HS-27A (cell line): Measurements from ENCODE around the gene LCE3B.
"Not testable (repeated sequence)": the region's sequence is repeated elsewhere in the genome, so short reads cannot be mapped to it uniquely, and the experiment has no call there.

Source experiments
- DNase-seq: peaks from one replicate; pipeline ENCODE4 v3.0.0-alpha.2; 2012; ENCODE audit warnings: low read depth, missing footprints

Gene LCE3B, protein sequence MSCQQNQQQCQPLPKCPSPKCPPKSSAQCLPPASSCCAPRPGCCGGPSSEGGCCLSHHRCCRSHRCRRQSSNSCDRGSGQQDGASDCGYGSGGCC

DNA sequence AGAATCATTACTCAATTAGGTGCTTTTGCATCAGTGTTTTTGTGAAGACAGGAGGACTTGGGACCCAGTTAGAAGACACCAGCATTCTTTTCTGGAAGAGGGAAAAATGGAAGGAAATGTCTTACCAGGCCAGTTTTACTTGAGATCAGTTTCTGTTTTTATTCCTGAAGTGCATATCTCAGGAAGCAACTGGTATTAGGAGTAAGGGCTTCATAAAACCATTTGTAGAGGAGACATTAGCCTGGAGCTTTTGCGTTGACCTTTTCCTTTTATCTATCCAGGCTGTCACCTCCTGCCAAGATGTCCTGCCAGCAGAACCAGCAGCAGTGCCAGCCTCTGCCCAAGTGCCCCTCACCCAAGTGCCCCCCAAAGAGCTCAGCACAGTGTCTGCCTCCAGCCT lies at the start of gene LCE3B:
Gene LCE3B, plus strand, starts transcription at position 301 of the 400 bp plus-strand sequence. Its CDS starts 0 bp downstream, at position 301.
- DNase-seq, result no peak

DNA sequence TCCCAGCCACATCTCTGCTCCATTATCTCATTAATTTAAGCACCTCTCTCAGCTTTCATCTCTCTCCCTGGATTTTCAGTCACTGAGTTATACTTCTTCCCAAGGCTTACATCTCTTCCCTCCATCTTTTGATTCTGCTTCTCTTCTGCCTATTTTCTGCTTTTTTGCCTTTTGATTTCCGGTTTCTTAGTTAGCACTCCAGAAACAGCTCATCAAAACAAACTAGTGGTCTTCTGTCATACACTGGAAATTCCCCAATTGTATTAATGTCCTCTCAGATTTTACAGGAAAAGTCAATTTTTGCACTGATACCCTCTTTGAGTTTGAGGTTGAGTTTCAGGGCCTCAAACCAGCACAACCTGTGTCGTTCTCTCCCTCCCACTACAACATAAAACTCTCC lies 48.5 kb upstream of the LCE3B start:
- no peak for DNase-seq

DNA sequence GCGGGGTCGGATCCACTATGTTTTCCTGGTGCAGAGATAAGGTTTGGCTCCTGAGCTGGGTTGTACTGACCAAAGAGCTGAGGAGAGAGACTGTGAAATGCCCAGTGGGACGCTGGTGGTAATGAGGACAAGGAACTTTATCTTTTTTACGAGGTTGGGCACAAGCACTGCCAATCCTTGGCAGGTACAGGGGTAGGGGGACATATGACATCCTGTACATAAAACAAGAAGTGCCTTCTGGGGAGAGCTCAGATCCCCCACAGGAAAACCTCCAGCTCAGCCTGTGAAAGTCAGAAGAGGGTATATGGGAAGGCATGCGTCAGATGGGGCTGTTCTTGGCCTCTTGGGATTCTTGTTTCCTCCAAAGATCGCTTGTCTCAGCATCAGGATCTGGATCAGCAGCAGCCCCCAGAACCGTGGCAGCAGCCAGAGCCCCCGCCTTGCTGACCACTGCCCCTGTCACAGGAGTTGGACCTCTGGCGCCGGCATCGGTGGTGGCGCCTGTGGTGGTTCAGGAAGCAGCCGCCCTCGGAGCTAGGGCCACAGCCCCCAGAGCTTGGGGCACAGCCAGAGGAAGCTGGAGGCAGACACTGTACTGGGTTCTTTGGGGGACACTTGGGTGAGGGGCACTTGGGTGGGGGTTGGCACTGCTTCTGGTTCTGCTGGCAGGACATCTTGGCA lies 47.9 kb upstream of the LCE3B start:
- DNase-seq, result no peak

DNA sequence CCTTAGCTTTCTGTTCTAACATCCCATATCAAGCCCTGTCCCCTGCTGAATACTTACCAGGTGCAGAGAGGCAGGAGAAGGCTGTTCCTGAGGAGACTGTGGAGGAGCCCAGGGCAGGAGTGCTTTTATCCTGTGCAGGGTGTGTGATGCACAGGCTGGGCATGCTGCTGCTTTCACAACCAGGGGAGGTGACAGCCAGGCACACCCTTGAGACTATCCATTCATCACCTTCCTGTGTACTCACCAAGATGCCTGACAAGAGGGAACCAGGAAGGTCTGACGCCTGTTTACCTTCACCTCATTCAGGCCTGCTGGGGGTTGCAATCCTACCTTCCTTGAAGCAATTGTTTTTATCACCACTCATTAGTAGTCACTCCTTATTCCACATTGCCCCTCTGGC lies 46.9 kb upstream of the LCE3B start, which contains the start of gene LCE3E:
Gene LCE3E, minus strand, starts transcription at position 100 of the 400 bp plus-strand sequence. CDS start 572 bp downstream, outside the sequence.
- DNase-seq, result no peak

DNA sequence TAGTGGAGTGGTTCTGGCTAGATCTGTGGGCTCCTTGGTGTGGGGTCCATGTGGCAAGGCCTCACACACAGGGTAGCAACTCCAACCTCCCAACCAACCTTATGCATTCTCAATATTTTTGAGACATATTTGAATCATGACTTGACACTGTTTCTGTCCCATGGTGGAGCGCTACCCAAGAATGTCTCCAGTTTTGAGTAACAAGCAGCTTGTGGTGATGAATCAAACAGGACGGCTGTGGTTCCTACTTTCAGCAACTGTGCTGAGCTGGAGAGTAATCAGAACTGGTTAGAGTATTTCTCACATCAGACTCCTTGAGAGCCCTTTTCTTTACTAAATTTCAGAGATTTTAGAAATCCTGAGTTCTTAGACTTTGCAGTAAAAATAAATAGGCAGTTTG lies 36.4 kb upstream of the LCE3B start:
- DNase-seq, result peak; percentile 17

DNA sequence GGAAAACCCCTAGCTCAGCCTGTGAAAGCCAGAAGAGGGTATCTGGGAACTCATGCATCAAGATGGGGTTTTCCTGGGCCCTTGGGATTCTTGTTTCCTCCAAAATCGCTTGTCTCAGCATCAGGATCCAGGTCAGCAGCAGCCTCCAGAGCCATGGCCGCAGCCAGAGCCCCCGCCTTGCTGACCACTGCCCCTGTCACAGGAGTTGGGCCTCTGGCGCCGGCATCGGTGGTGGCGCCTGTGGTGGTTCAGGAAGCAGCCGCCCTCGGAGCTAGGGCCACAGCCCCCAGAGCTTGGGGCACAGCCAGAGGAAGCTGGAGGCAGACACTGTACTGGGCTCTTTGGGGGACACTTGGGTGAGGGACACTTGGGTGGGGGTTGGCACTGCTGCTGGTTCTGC lies 34.1 kb upstream of the LCE3B start:
- DNase-seq, result not testable (repeated sequence)

DNA sequence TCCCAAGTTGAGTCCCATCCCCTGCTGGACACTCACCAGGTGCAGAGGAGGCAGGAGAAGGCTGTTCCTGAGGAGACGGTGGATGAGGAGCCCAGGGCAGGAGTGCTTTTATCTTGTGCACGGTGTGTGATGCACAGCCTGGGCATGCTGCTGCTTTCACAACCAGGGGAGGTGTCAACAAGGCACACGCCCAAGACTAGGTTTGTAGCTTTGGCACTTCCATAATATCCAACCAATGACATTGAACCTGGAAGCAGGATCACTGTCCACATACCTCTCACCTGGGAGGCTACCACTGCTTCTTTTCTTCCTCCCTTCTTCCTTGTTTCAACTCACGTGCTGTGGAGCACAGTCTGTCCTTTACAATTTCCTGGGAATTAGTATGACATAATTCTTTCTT lies 33.2 kb upstream of the LCE3B start, which contains the start of gene LCE3D:
Gene LCE3D, minus strand, starts transcription at position 84 of the 400 bp plus-strand sequence. CDS start 580 bp downstream, outside the sequence.
- DNase-seq, result no peak

DNA sequence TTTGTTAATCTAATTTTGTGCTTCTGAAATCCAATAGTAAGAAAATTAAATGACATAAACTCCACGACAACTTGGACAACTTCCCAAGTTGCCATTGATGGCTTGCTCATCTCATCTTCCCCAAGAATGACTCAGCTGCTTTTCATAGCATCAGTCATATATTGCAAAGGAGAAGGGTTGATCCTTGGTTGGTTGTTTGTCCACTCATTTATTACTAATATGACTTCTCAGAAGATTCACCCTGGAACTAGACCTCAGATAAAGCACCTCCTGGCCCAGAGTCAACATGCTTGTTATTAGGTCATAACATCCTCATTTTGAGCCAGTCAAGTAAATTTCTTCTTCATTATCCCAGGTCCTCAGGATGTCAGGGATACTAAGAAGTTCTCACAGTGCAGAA lies 31.0 kb upstream of the LCE3B start:
- DNase-seq, result no peak

DNA sequence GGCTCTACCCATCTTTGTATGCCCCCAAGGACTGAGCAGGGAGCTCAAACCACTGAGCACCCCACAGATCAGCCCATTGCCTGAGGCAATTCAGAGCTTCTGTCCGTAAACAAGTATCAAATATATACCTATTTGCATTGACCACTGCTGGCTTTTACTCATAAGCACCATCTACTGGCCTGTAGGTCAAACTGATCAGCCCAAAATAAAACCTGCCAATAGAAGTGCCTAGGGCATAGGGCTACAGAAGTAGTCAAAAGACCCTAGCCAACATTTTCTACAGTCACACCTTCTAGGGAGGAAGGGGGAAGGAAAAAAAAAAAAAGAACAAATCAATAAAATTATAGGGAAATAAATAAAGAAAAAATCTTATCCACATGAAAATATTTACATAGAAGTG lies 28.0 kb upstream of the LCE3B start:
- no peak for DNase-seq

DNA sequence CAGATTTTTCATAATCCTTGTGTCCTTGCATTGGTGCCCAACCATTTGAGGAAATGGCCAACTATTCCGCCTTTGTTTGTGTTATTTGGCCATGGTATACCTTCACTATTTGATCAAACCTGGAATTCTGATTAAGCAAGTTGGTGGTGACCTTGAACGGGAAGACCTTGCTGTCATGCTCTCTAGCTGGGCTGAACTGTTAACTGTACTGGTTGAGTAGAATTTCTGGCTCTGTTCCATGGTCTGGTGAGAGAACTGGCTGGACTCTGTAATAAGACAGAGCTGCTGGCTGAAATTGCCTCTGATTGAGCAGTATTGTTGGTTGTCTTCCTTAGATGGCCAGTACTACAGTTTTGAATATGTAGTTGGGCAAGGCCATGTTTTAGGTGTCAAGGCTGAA lies 16.6 kb upstream of the LCE3B start:
- DNase-seq, result no peak

DNA sequence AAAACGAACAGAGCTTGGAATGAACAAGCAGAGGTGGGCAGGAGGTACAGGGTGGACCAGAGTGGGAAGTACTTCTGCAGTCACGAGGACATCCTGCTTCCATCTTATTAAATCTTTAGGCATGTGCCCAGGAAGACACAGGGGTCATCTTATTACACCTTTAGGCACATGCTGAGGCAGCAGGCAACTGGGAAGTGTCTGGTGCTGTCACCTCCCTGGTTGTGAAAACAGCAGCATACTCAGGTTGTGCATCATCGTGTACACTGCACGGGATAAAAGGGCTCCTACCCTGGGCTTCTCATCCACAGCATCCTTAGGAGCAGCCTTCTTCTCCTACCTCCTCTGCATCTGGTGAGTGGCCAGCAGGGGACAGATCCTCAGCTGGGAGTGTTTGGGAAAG lies 13.7 kb upstream of the LCE3B start, which contains the start of gene LCE3C:
Gene LCE3C, plus strand, starts transcription at position 301 of the 400 bp plus-strand sequence. CDS start 498 bp downstream, outside the sequence.
- DNase-seq, result no peak

DNA sequence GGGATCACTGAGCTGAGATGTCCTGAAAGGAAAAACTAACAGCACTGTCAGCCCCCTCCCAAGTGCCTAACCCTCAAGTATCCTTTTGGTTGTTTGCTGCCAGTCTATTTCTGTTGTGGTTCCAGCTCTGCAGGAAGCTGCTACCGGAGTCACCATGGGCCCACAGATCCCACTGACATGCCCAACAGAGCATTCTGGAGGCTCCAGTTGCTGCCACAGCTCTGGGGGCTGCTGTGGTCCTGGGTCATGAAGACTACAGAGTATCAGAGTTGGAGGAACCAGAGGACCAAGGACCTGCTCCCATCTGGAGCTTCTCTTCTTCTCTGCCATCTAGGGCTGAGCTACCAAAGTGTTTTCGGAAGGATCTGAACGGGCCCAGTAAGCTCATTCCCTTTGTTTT lies 8.4 kb downstream of the LCE3B start:
- no peak for DNase-seq

DNA sequence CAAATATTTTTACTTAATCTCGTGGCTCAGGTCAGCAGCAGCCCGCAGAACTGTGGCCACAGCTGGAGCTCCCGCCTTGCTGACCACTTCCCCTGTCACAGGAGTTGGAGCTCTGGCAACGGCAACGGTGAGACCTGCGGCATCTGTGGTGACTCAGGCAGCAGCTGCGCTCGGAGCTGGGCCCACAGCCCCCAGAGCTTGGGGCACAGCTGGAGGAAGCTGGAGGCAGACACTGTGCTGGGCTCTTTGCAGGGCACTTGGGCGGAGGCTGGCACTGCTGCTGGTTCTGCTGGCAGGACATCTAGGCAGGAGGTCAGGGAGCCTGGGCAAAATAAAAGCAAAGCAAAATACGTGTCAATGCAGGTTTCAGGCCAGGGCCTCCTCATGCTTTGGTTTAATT lies 9.2 kb downstream of the LCE3B start, which contains the start of gene LCE3A:
Gene LCE3A, minus strand, starts transcription at position 301 of the 400 bp plus-strand sequence. Its CDS starts 0 bp downstream, at position 301.
- no peak for DNase-seq

DNA sequence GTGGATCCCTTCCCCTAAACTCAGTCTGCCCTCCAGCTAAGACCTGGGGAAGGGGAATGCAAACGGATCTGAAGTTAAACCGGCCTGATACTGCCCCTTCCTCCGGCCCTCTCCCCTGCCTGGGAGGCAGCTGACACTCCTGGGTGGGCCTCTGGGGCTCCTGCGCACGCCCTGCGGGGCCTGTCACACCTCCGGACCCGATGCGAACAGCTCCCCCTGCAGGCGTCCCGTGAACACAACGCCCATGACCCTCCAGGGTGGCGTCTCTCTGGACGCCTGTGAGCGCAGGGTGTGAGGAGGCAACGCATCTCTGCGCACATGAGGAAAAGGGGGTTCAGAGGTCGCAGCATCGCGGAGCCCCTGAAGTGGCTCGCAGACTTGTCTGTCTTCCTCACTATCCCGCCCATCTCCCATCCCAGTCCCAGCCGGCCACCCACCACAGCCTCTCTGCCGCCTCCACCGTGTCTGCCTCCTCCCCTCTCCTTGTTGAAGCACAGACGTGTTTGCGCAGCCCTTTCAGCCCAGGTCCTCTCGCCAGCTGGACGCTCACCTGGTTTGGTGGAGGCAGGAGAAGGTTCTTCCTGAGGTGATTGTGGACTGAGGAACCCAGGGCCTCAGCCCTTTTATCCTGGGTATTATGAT lies 9.7 kb downstream of the LCE3B start:
- no peak for DNase-seq

DNA sequence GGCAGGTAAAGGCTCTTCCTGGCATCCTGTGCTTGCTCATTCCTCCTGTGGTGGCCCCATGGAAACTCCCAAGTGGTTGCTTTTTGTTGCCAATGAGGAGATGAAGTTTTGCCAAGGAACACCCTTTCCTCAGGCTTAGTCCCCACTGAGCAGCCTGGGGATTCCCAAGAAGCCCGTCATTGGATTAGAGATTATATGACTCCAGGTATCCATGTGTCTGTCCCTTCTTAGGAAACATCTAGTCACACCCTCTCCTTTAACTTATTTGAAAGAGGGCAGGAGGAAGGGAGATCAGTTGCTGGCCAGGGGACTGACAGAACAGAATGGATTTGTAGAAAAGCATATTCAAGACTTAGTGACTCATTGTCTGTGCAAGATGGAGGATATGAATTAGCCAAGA lies 13.1 kb downstream of the LCE3B start:
- DNase-seq, result no peak

DNA sequence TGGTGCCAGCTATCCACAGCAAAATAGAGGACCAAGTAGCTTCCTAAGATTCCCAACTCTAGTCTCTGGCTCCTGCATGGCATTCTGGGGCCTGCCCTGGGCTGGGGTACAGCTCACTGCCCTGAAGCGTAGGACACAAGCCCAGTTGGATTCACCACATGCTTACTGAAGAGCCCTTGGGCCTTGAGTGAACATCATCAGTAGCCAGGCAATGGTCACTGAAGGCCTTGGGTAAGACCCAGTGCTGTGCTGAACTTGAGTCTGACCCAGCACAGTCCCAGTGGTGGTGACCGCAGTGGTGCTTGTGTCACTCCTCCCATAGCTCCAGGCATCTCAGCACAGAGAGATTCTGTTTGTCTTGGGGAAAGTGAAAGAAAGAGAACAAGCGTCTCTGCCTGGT lies 17.0 kb downstream of the LCE3B start:
- DNase-seq, result no peak

DNA sequence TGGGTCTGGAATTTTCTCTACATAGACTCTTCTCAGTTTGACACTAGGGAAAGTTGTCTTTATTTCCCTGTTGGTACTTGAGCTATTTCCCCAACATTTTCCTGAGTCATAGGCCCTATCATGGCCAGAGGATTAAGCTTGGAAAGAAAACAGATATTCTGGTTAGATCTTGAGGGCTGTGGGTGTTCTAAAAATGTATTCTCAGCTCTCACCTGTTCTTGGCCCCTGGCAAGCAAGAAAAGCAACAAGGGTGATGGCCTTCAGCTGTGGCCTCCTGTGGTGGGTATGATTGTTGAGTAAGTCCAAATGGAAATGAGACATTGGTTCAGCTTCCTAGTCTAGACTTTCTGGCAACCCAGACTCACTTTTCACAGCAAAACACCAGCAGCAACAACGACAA lies 26.7 kb downstream of the LCE3B start:
- DNase-seq, result no peak

DNA sequence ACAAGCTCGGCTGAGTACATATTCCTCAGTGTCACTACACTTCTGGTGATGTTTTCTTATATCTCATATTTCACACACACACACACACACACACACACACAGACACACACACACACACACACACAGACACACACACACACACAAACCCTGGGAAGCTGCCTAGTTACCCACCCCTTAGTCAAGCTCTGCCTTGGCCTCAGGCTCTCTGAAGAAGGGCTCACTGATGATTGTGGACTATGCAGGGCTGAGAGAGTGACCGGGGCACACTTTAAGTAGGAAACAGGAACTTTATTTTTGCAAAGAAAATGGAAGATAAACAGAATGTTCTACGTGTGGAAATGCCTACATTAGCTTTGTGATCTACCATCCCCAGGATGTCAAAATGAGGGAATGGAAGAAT lies 30.3 kb downstream of the LCE3B start:
- DNase-seq, result no peak

DNA sequence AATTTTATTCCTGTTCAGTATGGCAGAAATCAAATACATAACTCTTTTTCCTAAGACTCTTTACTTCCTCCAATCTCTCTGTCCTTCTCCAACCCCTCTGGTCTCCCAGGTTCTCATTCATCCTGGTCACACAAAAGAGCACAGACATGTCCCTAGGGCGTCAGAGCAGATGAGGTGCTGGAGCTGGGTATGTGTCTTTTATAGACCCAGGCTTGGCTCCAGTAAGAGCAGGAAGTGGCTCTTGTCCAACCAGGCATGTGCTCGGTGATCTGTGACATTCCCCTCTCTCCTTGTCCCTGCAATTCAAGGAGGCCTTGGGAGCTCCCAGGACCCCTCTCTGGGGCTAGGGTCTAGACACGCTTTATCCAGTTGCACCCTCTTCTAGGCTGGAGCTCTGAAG lies 31.5 kb downstream of the LCE3B start:
- no peak for DNase-seq

DNA sequence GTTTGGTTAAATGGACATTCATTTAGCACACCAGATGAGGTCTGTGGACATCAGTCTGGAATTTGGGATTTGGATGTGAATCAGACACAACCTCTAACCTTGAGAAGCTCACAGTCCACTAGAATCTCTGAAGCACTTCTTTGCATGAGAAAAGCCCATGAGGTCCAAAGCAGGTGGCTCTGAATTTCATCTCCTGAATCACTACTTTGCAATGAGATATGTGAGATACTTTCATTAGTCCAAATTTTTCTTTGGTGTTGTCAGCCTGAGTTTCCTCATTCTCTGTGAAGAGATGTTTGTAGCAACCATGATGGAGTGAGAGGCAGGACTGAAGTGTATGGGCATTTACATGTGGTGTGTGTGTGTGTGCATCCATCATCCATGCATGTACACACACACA lies 33.0 kb downstream of the LCE3B start:
- DNase-seq, result no peak

DNA sequence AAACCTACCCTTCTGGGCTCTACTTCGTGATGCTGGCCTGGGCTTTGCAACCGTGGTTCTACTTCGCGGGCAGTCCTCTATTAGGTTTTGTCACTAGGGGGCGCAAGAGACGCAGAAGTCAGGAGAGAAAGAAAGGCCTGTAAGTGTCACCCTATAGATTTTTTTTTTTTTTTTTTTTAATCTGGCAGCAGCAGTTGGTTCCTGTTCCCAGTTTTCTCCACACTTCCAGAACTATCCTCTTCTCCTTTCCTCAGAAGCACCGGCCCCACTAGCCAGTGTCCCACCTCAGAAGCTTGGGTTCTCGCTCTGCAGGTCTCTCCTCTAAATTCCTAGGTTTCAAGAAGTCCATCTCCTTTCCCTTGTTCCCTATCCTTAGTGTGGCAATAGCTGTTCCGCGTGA lies 40.5 kb downstream of the LCE3B start:
- peak; percentile 45 for DNase-seq

DNA sequence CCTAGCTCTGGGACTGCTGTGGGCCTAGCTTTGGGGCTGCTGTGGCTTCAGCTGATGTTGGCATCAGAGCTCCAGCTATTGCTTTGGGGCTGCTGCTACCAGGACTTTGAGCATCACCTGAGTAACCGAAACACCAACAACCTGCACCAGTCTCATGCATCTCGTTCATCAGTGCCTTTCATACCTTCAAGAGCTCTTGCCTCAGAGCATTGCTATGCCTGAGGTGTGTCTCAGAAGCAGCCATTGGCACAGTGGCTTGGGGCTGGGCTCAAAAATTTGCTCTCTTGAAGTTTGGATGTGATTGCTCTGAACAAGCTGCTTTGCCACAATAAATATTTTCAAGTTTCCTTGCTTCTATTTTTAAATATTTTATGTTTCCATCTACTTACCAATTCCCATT lies 42.8 kb downstream of the LCE3B start:
- no peak for DNase-seq

DNA sequence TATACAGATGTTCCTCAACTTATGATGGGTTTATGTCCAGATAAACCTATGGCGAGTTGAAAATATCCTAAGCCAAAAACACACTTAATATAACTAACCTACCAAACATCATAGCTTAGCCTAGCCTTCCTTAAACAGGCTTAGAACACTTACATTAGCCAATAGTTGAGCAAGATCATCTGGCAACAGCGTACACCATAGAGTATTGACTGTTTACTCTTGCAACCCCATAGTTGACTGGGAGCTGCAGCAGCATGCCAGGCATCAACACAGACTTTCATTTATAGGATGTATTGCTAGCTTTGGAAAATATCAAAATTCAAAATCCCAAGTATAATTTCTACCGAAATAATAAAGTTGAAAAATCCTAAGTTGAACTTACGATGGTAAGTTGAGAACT lies 44.1 kb downstream of the LCE3B start:
- DNase-seq, result no peak
